Urinary bladder (tissue), 4 donors: ENCODE results near the gene CABP7. TPM values are rescaled to one million over a fixed set of nuclear protein-coding genes. Genes with fewer than 3 reads are reported as not detected.
A peak's percentile ranks its signal among the peaks of the same experiment; 100 is the strongest.

Experiments
- DNase-seq: peaks from one replicate; pipeline ENCODE4 v3.0.0-alpha.2; 2015; ENCODE audit errors: extremely low spot score
- H3K27ac ChIP-seq: one replicate; pipeline ENCODE4 v1.5.1; 2013; ENCODE audit warnings: low read depth, mild to moderate bottlenecking, moderate library complexity
- H3K36me3 ChIP-seq: one replicate; pipeline ENCODE4 v1.6.1; 2013; ENCODE audit warnings: mild to moderate bottlenecking, moderate library complexity; ENCODE audit not compliant: insufficient read depth
- H3K4me1 ChIP-seq: one replicate; pipeline ENCODE4 v1.6.1; 2013; ENCODE audit warnings: mild to moderate bottlenecking, moderate library complexity; ENCODE audit not compliant: insufficient read depth
- H3K4me3 ChIP-seq: one replicate; pipeline ENCODE4 v1.5.1; 2013; ENCODE audit warnings: low read depth, low read length
- WGBS: extraction: QIAGEN DNeasy Blood & Tissue Kit; methylation state at CpG from one replicate; pipeline ENCODE4 v1.1.7; 2013; 5-methylcytosine and 5-hydroxymethylcytosine counted together
- polyA plus RNA-seq: library from polyadenylated mRNA; stranded (reverse); fragments of 200-250 nt; gene quantifications from one replicate; pipeline ENCODE4 v1.2.3, GENCODE V29; 2013
- total RNA-seq: library from RNA; depleted of rRNA; stranded (reverse); fragments of >200 nt; gene quantifications from one replicate; pipeline ENCODE4 v1.2.3, GENCODE V29; 2014
- donor health status: healthy with polysubstance abuse.
- donor health status: healthy.

The CABP7 gene
- total and polyA plus RNA-seq, 2 donors = 0.05 to 0.11 TPM

- WGBS = 84% methylated on average over 7 of the region's 7 CpGs
- Histone ChIP-seq H3K36me3 (no peaks in the 10 kb centered on the region), H3K4me1 (no peaks in the 10 kb centered on the region), H3K4me3 (no peak overlapping the region), H3K27ac (no peak overlapping the region)
- DNase-seq = no peak
Measured at GRCh38 chr22:29722151-29722550, 2.3 kb downstream of the CABP7 start.

GRCh38 chr22:29722587-29722986 lies 2.8 kb downstream of the CABP7 start:
- Histone ChIP-seq H3K4me3 (no peak overlapping the region), H3K4me1 (no peaks in the 10 kb centered on the region), H3K27ac (no peak overlapping the region), H3K36me3 (no peaks in the 10 kb centered on the region)
- WGBS = 72% methylated on average over 16 of the region's 16 CpGs
- no peak for DNase-seq

- DNase-seq = no peak
- no peaks in the 10 kb centered on the region for H3K36me3 ChIP-seq
- H3K27ac ChIP-seq = no peak overlapping the region
- H3K4me3 ChIP-seq = no peak overlapping the region
- WGBS = 91% methylated on average over 10 of the region's 10 CpGs
- no peaks in the 10 kb centered on the region for H3K4me1 ChIP-seq
Measured at GRCh38 chr22:29723766-29724165, 4.0 kb downstream of the CABP7 start.

GRCh38 chr22:29724843-29725242 lies 5.0 kb downstream of the CABP7 start:
- no peak for DNase-seq
- H3K27ac ChIP-seq = no peak overlapping the region
- no peak overlapping the region for H3K4me3 ChIP-seq
- no peaks in the 10 kb centered on the region for H3K36me3 ChIP-seq
- WGBS = 50% methylated on average over 8 of the region's 8 CpGs
- H3K4me1 ChIP-seq = no peaks in the 10 kb centered on the region

- DNase-seq = no peak
- H3K36me3 ChIP-seq = peaks cover 3% of the 10 kb centered on the region
- no peaks in the 10 kb centered on the region for H3K4me1 ChIP-seq
- no peak overlapping the region for H3K4me3 ChIP-seq
- no peak overlapping the region for H3K27ac ChIP-seq
- 79% methylated on average over 7 of the region's 7 CpGs for WGBS
Measured at GRCh38 chr22:29726106-29726505, 6.3 kb downstream of the CABP7 start.

- WGBS = 36% methylated on average over 15 of the region's 15 CpGs
- no peak for DNase-seq
Measured at GRCh38 chr22:29726512-29727130, 6.8 kb downstream of the CABP7 start.

GRCh38 chr22:29727131-29727523 lies 7.3 kb downstream of the CABP7 start:
- Histone ChIP-seq H3K36me3 (peaks cover 3% of the 10 kb centered on the region), H3K4me3 (no peak overlapping the region), H3K4me1 (no peaks in the 10 kb centered on the region), H3K27ac (no peak overlapping the region)
- 7% methylated on average over 17 of the region's 17 CpGs for WGBS
- no peak for DNase-seq

More at GRCh38 chr22:29726512-29727130, 6.8 kb downstream of the CABP7 start:
- Histone ChIP-seq H3K36me3 (peaks cover 3% of the 10 kb centered on the region), H3K4me1 (no peaks in the 10 kb centered on the region), H3K27ac (no peak overlapping the region), H3K4me3 (no peak overlapping the region)

- 88% methylated on average over 20 of the region's 20 CpGs for WGBS
- no peak for DNase-seq
- Histone ChIP-seq H3K4me1 (no peaks in the 10 kb centered on the region), H3K27ac (no peak overlapping the region), H3K4me3 (no peak overlapping the region), H3K36me3 (peaks cover 3% of the 10 kb centered on the region)
Measured at GRCh38 chr22:29729161-29729560, 9.4 kb downstream of the CABP7 start.

GRCh38 chr22:29731058-29731850 lies 11.5 kb downstream of the CABP7 start:
- 82% methylated on average over 18 of the region's 18 CpGs for WGBS
- Histone ChIP-seq H3K4me3 (no peak overlapping the region), H3K4me1 (no peaks in the 10 kb centered on the region), H3K36me3 (peaks cover 3% of the 10 kb centered on the region), H3K27ac (no peak overlapping the region)
- no peak for DNase-seq

- Histone ChIP-seq H3K4me3 (no peak overlapping the region), H3K36me3 (peaks cover 3% of the 10 kb centered on the region), H3K4me1 (no peaks in the 10 kb centered on the region), H3K27ac (no peak overlapping the region)
- WGBS = 88% methylated on average over 6 of the region's 6 CpGs
- no peak for DNase-seq
Measured at GRCh38 chr22:29732883-29733282, 13.1 kb downstream of the CABP7 start.

- WGBS = 67% methylated on average over 19 of the region's 19 CpGs
- Histone ChIP-seq H3K27ac (no peak overlapping the region), H3K4me3 (no peak overlapping the region), H3K4me1 (no peaks in the 10 kb centered on the region), H3K36me3 (peaks cover 3% of the 10 kb centered on the region)
- DNase-seq = peak; percentile 18
Measured at GRCh38 chr22:29733362-29734201, 13.8 kb downstream of the CABP7 start.

- no peak for DNase-seq
- WGBS = 91% methylated on average over 8 of the region's 8 CpGs
- no peak overlapping the region for H3K27ac ChIP-seq
Measured at GRCh38 chr22:29734406-29734805, 14.6 kb downstream of the CABP7 start.

GRCh38 chr22:29734838-29735237 lies 15.0 kb downstream of the CABP7 start:
- no peak for DNase-seq
- H3K36me3 ChIP-seq = peaks cover 3% of the 10 kb centered on the region
- no peak overlapping the region for H3K27ac ChIP-seq
- no peaks in the 10 kb centered on the region for H3K4me1 ChIP-seq
- 80% methylated on average over 9 of the region's 9 CpGs for WGBS
- H3K4me3 ChIP-seq = no peak overlapping the region

More at GRCh38 chr22:29734406-29734805, 14.6 kb downstream of the CABP7 start:
- Histone ChIP-seq H3K36me3 (peaks cover 3% of the 10 kb centered on the region), H3K4me1 (no peaks in the 10 kb centered on the region), H3K4me3 (no peak overlapping the region)
